GM23338 (cell line): ENCODE measurements around the gene FAM120A. TPM values are rescaled to one million over a fixed set of nuclear protein-coding genes. Genes with fewer than 3 reads are reported as not detected.

ENCODE experiments used
- ATAC-seq: fragments of 200-7000 bp; cut with Tn5 transposase; 3 replicates; pipeline ENCODE4 v1.9.1; 2020
- DNase-seq: peaks from one replicate; pipeline ENCODE4 v3.0.0-alpha.2; 2015; ENCODE audit warnings: low spot score
- H2AFZ ChIP-seq: fragments of 200-600 bp; sonication (generic); 2 replicates; pipeline ENCODE4 v1.8.0; 2016; ENCODE audit warnings: antibody characterized with exemption, mild to moderate bottlenecking, moderate library complexity
- H3F3A ChIP-seq: fragments of 200-600 bp; sonication (generic); replicated peaks from 2 replicates; pipeline ENCODE4 v1.8.0; 2017; ENCODE audit warnings: antibody characterized with exemption, mixed run types, low read depth
- H3K27ac ChIP-seq: fragments of 200-600 bp; sonication (generic); 2 replicates; pipeline ENCODE4 v1.6.1; 2016; ENCODE audit warnings: low read depth
- H3K27me3 ChIP-seq: fragments of 200-600 bp; sonication (generic); 2 replicates; pipeline ENCODE4 v1.8.0; 2016; ENCODE audit warnings: mild to moderate bottlenecking, mixed run types, moderate library complexity; ENCODE audit not compliant: insufficient read depth
- H3K36me3 ChIP-seq: fragments of 200-600 bp; sonication (generic); 2 replicates; pipeline ENCODE4 v1.8.0; 2016; ENCODE audit warnings: mild to moderate bottlenecking; ENCODE audit not compliant: insufficient read depth
- H3K4me1 ChIP-seq: fragments of 200-600 bp; sonication (generic); 2 replicates; pipeline ENCODE4 v1.8.0; 2016; ENCODE audit warnings: mild to moderate bottlenecking, moderate library complexity; ENCODE audit not compliant: insufficient read depth
- H3K4me2 ChIP-seq: fragments of 200-600 bp; sonication (generic); 2 replicates; pipeline ENCODE4 v1.7.1; 2017; ENCODE audit warnings: mixed run types
- H3K4me3 ChIP-seq: fragments of 200-600 bp; sonication (generic); 2 replicates; pipeline ENCODE4 v1.6.1; 2016; ENCODE audit warnings: mixed run types
- H3K79me2 ChIP-seq: fragments of 200-600 bp; sonication (generic); replicated peaks from 2 replicates; pipeline ENCODE4 v1.8.0; 2017; ENCODE audit warnings: mild to moderate bottlenecking; ENCODE audit not compliant: insufficient read depth
- H3K9me2 ChIP-seq: fragments of 200-600 bp; sonication (generic); 2 replicates; pipeline ENCODE4 v1.8.0; 2017; ENCODE audit not compliant: insufficient read depth
- H4K20me1 ChIP-seq: fragments of 200-600 bp; sonication (generic); replicated peaks from 2 replicates; pipeline ENCODE4 v1.8.0; 2017; ENCODE audit warnings: mild to moderate bottlenecking; ENCODE audit not compliant: insufficient read depth
- H3K27ac Mint-ChIP-seq: 2 replicates; pipeline ENCODE4 v1.8.0; 2020; ENCODE audit warnings: inconsistent platforms, mild to moderate bottlenecking, moderate library complexity, mixed read lengths
- H3K27me3 Mint-ChIP-seq: 3 replicates; pipeline ENCODE4 v1.8.0; 2022; ENCODE audit warnings: low read depth, mild to moderate bottlenecking, moderate library complexity, mixed read lengths, inconsistent platforms; ENCODE audit not compliant: insufficient read depth, poor library complexity
- H3K36me3 Mint-ChIP-seq: 3 replicates; pipeline ENCODE4 v1.8.0; 2021; ENCODE audit warnings: low read depth, mild to moderate bottlenecking, inconsistent platforms, moderate library complexity, mixed read lengths
- H3K4me1 Mint-ChIP-seq: 3 replicates; pipeline ENCODE4 v1.8.0; 2020; ENCODE audit warnings: mild to moderate bottlenecking, inconsistent platforms, mixed read lengths
- H3K4me3 Mint-ChIP-seq: 3 replicates; pipeline ENCODE4 v1.8.0; 2021; ENCODE audit warnings: moderate library complexity, mild to moderate bottlenecking, inconsistent platforms, mixed read lengths
- H3K9me3 Mint-ChIP-seq: 3 replicates; pipeline ENCODE4 v1.8.0; 2020; ENCODE audit warnings: moderate library complexity, mild to moderate bottlenecking, inconsistent platforms, mixed read lengths
- CREB1 ChIP-seq: fragments of 250-450 bp; sonication (Bioruptor Pico); IDR thresholded peaks from 2 replicates; pipeline ENCODE4 v1.5.0; 2020; ENCODE audit warnings: low read depth, mild to moderate bottlenecking, moderate library complexity
- EZH2 ChIP-seq: fragments of 200-600 bp; sonication (generic); IDR thresholded peaks from one replicate; pipeline ENCODE4 v1.8.0; 2017; ENCODE audit warnings: antibody characterized with exemption, mild to moderate bottlenecking, low read depth; ENCODE audit not compliant: unreplicated experiment
- EZH2phosphoT487 ChIP-seq: fragments of 200-600 bp; sonication (generic); IDR thresholded peaks from one replicate; pipeline ENCODE4 v1.8.1; 2018; ENCODE audit warnings: antibody characterized with exemption; ENCODE audit not compliant: unreplicated experiment
- JUNB ChIP-seq: IDR thresholded peaks from one replicate; pipeline ENCODE4 v1.6.1; 2016; ENCODE audit warnings: antibody characterized with exemption; ENCODE audit not compliant: unreplicated experiment
- NANOG ChIP-seq: IDR thresholded peaks from 2 replicates; pipeline ENCODE4 v1.6.1; 2016; ENCODE audit warnings: antibody characterized with exemption, borderline replicate concordance
- POLR2AphosphoS5 ChIP-seq: IDR thresholded peaks from 2 replicates; pipeline ENCODE4 v1.6.1; 2016; ENCODE audit warnings: antibody characterized with exemption, low read depth
- STAT1 ChIP-seq: IDR thresholded peaks from one replicate; pipeline ENCODE4 v1.6.1; 2016; ENCODE audit warnings: antibody characterized with exemption; ENCODE audit not compliant: unreplicated experiment
- ZNF114 ChIP-seq: fragments of 250-450 bp; sonication (Bioruptor Pico); IDR thresholded peaks from 2 replicates; pipeline ENCODE4 v1.5.0; 2020; ENCODE audit warnings: mild to moderate bottlenecking, moderate library complexity
- ZNF331 ChIP-seq: fragments of 250-450 bp; sonication (Bioruptor Pico); IDR thresholded peaks from 2 replicates; pipeline ENCODE4 v1.5.0; 2020; ENCODE audit warnings: low read depth, mild to moderate bottlenecking, moderate library complexity
- polyA plus RNA-seq: library from polyadenylated mRNA; unstranded; fragments of >200 nt; fragmentation: Nextera tagmentation; extraction: Ambion mirVana; gene quantifications from 2 replicates; pipeline ENCODE4 v1.2.1, GENCODE V29; 2016
- total RNA-seq: library from RNA; depleted of rRNA; stranded (reverse); fragments of >200 nt; shearing (Covaris generic); gene quantifications from 2 replicates; pipeline ENCODE4 v1.2.3, GENCODE V29; 2014
- TF ChIP-seq, protein P1 (sequence below), 2 experiments: fragments of 200-600 bp in 1 of 2; sonication (generic) in 1 of 2; conservative IDR thresholded peaks; 2 replicates each; pipeline versions ENCODE4 v1.5.1 to v1.6.1; 2016 to 2017; ENCODE audit warnings: antibody characterized with exemption in 2 of 2, low read depth in 2 of 2, mild to moderate bottlenecking in 2 of 2, moderate library complexity in 1 of 2
- TF ChIP-seq, protein P2 (sequence below): IDR thresholded peaks from 2 replicates; pipeline ENCODE4 v1.6.1; 2016; ENCODE audit warnings: antibody characterized with exemption
- TF ChIP-seq, protein P3 (sequence below): IDR thresholded peaks from one replicate; pipeline ENCODE4 v1.6.1; 2018; ENCODE audit warnings: antibody characterized with exemption; ENCODE audit not compliant: unreplicated experiment

FAM120A gene
- total and polyA plus RNA-seq, 2 experiments from 2014 or later, result 28.2 to 52.5 TPM

DNA sequence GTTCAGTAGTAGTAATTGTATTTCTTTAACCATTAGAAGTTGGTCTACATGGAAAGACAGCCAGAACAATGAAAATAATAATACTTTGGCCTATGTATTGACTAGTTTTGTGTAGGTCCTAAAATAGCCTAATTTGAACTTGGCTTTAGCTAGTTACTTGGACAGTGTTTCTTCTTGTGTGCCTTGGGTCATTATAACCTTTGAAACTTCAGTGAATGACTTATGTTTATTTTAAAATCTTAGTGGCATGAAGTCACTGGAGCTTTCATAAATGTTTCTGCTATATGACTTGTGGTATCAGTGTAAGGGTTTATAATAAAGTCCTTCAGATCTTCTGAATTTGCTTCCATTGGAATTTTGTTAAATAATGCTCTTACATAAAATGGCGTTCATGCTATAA, 4.5 kb downstream of the FAM120A start (continued):
- TF ChIP-seq, protein P1, sequence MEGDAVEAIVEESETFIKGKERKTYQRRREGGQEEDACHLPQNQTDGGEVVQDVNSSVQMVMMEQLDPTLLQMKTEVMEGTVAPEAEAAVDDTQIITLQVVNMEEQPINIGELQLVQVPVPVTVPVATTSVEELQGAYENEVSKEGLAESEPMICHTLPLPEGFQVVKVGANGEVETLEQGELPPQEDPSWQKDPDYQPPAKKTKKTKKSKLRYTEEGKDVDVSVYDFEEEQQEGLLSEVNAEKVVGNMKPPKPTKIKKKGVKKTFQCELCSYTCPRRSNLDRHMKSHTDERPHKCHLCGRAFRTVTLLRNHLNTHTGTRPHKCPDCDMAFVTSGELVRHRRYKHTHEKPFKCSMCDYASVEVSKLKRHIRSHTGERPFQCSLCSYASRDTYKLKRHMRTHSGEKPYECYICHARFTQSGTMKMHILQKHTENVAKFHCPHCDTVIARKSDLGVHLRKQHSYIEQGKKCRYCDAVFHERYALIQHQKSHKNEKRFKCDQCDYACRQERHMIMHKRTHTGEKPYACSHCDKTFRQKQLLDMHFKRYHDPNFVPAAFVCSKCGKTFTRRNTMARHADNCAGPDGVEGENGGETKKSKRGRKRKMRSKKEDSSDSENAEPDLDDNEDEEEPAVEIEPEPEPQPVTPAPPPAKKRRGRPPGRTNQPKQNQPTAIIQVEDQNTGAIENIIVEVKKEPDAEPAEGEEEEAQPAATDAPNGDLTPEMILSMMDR (conservative IDR thresholded peaks at IDR 0.05; ENCODE audit: low read depth in 2 of 2), result no peak
- TF ChIP-seq, protein P2, sequence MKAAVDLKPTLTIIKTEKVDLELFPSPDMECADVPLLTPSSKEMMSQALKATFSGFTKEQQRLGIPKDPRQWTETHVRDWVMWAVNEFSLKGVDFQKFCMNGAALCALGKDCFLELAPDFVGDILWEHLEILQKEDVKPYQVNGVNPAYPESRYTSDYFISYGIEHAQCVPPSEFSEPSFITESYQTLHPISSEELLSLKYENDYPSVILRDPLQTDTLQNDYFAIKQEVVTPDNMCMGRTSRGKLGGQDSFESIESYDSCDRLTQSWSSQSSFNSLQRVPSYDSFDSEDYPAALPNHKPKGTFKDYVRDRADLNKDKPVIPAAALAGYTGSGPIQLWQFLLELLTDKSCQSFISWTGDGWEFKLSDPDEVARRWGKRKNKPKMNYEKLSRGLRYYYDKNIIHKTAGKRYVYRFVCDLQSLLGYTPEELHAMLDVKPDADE, result no peak
- TF ChIP-seq CREB1 (CRISPR knock-in tag) (no peak), ZNF331 (CRISPR knock-in tag) (no peak), JUNB (no peak), EZH2 (no peak), NANOG (no peak), EZH2phosphoT487 (no peak)
- TF ChIP-seq, protein P3, sequence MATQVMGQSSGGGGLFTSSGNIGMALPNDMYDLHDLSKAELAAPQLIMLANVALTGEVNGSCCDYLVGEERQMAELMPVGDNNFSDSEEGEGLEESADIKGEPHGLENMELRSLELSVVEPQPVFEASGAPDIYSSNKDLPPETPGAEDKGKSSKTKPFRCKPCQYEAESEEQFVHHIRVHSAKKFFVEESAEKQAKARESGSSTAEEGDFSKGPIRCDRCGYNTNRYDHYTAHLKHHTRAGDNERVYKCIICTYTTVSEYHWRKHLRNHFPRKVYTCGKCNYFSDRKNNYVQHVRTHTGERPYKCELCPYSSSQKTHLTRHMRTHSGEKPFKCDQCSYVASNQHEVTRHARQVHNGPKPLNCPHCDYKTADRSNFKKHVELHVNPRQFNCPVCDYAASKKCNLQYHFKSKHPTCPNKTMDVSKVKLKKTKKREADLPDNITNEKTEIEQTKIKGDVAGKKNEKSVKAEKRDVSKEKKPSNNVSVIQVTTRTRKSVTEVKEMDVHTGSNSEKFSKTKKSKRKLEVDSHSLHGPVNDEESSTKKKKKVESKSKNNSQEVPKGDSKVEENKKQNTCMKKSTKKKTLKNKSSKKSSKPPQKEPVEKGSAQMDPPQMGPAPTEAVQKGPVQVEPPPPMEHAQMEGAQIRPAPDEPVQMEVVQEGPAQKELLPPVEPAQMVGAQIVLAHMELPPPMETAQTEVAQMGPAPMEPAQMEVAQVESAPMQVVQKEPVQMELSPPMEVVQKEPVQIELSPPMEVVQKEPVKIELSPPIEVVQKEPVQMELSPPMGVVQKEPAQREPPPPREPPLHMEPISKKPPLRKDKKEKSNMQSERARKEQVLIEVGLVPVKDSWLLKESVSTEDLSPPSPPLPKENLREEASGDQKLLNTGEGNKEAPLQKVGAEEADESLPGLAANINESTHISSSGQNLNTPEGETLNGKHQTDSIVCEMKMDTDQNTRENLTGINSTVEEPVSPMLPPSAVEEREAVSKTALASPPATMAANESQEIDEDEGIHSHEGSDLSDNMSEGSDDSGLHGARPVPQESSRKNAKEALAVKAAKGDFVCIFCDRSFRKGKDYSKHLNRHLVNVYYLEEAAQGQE, result no peak

DNA sequence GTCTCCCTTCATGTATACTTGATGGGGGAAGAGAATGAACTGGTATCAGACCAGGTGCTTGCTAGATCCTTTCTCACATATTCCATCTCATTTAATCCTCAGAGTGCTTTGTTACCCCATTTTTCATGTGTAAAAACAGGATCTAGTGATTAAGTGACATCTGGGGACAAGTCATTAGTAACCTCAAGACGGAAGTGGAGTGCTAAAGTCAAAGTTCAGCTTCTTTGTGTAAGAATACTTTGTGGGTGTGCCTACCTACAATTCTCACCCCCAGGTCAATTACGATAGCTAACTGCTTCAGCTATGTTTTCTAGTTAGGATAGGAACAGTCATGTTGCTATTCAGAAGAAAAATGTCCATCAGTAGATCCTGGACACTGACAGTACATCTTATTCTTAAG, 5.0 kb downstream of the FAM120A start:
- ATAC-seq, result no peak
- H3K27ac ChIP-seq, result no peak overlapping the region
- Mint-ChIP-seq H3K9me3 (no peaks in the 10 kb centered on the region), H3K27me3 (peaks cover 5% of the 10 kb centered on the region), H3K4me3 (no peak overlapping the region; the same call in 2 of the 3 replicates), H3K4me1 (peaks cover 57% of the 10 kb centered on the region), H3K36me3 (peaks cover 13% of the 10 kb centered on the region), H3K27ac (no peak overlapping the region)
- H4K20me1 ChIP-seq, result peaks cover 23% of the 10 kb centered on the region
- no peaks in the 10 kb centered on the region for H3K36me3 ChIP-seq
- DNase-seq, result no peak
- H2AFZ ChIP-seq, result no peak overlapping the region
- H3K9me2 ChIP-seq, result no peaks in the 10 kb centered on the region
- H3K27me3 ChIP-seq, result no peaks in the 10 kb centered on the region
- H3K4me3 ChIP-seq, result no peak overlapping the region
- peak overlapping the region; percentile 9; the same call in 1 of the 2 replicates for H3K4me2 ChIP-seq
- H3K79me2 ChIP-seq, result peaks cover 92% of the 10 kb centered on the region
- 0 out of 2 replicates have a peak, but pooled peaks cover 4% of the 10 kb centered on the region for H3F3A ChIP-seq
- peaks cover 56% of the 10 kb centered on the region for H3K4me1 ChIP-seq
- TF ChIP-seq, protein P3, result no peak
- TF ChIP-seq EZH2 (no peak), ZNF114 (CRISPR knock-in tag) (no peak), EZH2phosphoT487 (no peak), STAT1 (no peak), CREB1 (CRISPR knock-in tag) (no peak), NANOG (no peak), POLR2AphosphoS5 (no peak)
- TF ChIP-seq, protein P2, result no peak
- TF ChIP-seq, protein P1 (conservative IDR thresholded peaks at IDR 0.05; ENCODE audit: low read depth in 2 of 2), result no peak
